VCaP (cell line): ENCODE results near the gene PRX.
"Not testable (repeated sequence)": the region's sequence is repeated elsewhere in the genome, so short reads cannot be mapped to it uniquely, and the experiment has no call there.

Experiments used
- H3K27ac ChIP-seq: fragments of 450-650 bp; 2 replicates; pipeline ENCODE4 v1.5.1; 2017
- TF ChIP-seq, protein P1 (sequence below): fragments of 450-650 bp; conservative IDR thresholded peaks from 2 replicates; pipeline ENCODE4 v1.5.1; 2017; ENCODE audit warnings: mild to moderate bottlenecking, moderate library complexity

PRX gene

DNA sequence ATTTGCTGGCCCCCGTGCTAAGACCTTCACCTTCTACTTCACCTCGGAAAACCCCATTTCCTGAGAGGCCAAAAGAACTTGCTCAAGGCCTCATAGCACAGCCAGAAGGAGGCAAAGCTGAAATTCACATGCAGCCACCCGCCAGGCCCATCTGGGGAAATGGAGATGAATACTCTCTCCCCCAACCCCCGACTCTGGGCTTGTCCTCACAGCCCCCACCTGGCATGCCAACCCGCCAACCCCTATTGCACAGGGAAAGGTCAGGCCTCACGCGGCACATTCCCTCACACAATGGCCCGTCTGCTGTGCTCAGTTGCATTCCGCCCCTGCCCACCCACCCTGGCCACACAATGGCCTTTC lies 3.2 kb downstream of the PRX start:
- TF ChIP-seq, protein P1, sequence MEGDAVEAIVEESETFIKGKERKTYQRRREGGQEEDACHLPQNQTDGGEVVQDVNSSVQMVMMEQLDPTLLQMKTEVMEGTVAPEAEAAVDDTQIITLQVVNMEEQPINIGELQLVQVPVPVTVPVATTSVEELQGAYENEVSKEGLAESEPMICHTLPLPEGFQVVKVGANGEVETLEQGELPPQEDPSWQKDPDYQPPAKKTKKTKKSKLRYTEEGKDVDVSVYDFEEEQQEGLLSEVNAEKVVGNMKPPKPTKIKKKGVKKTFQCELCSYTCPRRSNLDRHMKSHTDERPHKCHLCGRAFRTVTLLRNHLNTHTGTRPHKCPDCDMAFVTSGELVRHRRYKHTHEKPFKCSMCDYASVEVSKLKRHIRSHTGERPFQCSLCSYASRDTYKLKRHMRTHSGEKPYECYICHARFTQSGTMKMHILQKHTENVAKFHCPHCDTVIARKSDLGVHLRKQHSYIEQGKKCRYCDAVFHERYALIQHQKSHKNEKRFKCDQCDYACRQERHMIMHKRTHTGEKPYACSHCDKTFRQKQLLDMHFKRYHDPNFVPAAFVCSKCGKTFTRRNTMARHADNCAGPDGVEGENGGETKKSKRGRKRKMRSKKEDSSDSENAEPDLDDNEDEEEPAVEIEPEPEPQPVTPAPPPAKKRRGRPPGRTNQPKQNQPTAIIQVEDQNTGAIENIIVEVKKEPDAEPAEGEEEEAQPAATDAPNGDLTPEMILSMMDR: no peak
- H3K27ac ChIP-seq: no peak overlapping the region

DNA sequence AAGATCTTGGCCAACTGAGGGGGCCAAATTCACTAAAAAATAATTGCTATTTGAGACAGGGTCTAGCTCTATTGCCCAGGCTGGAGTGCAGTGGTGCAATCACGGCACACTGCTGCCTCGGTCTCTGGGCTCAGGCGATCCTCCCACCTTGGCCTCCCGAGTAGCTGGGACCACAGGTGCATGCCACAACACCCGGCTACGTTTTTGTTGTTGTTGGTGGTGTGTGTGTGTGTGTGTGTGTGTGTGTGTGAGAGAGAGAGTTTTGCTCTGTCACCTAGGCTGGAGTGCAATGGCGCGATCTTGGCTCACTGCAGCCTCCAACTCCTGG lies 4.6 kb downstream of the PRX start:
- not testable (repeated sequence) for H3K27ac ChIP-seq

DNA sequence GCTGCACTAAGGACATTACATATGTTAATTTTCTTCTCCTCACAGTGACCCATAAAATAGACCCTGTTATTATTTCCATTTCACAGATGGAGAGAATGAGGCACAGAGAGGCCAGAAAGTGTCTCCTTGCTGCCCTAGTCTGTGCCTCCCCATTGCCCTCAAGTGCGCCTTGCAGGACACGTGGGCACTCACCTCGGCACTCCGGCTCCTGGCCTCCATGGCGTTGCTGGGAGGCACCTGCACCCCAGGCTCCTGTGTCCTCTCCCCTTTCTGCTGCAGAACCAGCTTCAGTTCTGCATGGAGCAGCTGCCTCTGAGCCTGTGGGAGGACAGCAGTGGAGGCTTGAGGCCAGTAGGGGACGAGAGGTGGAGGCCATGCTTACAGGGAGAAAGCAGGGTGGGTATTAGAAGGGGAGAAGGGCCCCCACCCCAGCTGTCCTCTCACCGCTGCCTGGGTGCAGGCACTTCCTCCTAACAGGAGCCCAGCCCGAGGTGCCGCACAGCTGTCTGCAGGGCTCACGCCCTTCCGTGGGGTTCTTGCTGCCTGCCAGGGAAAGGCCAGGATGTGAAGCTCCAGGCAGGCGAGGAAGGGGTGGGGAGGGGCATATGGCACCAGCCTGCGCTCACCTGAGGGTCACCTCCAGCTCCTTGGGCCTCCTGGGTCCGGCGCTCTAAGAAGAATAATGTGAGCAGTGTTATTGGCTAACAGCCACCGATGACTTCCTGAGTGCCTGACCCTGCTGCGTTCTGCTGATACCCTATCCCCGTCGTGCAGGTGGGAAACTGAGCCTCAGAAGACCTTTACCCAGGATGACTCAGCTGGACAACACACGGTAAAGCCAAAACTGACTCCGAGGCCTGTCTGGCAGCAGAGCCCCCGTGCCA lies 5.2 kb downstream of the PRX start:
- no peak overlapping the region for H3K27ac ChIP-seq
- TF ChIP-seq, protein P1: no peak

DNA sequence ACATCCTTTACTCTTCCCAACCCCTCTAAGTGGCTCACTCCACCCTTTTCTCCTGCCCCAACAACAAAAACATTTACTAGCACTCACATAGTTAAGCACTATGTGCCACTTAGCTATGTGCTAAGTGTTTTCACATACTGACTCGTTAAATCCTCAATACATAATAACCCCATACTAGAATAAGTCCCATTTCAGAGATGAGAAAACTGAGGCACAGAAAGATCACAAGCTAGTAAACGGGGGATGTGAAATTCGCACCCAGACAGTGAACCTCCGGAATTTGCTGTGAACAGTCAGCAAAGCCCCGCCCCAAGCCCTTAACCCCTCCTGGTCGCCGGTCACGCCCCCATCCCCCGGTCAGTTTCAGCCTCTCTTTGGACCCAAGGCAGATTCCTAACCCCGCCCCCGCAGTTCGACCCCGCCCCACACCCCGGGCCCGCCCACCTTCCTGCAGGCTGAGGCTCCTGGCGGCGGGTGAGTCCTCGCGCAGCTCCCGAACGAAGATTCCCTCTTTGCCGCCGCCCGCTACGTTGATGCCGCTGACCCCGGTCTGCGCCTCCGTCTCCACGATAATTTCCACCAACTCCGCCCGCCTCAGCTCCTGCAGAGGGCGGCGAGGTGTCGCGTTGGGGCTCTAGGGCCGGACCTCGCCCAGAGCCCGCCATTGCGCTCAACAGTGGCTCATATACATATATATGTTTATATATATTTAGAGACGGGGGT lies 9.8 kb downstream of the PRX start:
- TF ChIP-seq, protein P1: no peak
- H3K27ac ChIP-seq: peak overlapping the region; percentile 65

DNA sequence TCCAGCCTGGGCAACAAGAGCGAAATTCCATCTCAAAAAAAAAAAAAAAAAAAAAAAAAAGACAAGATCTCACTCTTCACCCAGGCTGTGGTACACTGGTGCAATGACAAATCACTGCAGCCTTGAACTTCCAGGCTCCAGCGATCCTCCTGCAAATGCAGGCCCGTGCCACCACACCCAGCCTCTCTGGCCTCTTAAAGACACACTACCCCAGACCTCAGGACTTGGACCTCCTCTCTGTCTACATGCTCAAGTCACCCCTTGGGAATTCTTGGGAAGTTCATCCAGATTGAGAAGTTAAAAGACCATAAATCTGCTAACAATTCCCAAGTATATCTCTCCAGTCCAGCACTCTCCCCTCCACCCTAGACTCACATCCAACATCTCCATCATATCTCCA lies 12.6 kb downstream of the PRX start:
- no peak overlapping the region for H3K27ac ChIP-seq
- TF ChIP-seq, protein P1: no peak

DNA sequence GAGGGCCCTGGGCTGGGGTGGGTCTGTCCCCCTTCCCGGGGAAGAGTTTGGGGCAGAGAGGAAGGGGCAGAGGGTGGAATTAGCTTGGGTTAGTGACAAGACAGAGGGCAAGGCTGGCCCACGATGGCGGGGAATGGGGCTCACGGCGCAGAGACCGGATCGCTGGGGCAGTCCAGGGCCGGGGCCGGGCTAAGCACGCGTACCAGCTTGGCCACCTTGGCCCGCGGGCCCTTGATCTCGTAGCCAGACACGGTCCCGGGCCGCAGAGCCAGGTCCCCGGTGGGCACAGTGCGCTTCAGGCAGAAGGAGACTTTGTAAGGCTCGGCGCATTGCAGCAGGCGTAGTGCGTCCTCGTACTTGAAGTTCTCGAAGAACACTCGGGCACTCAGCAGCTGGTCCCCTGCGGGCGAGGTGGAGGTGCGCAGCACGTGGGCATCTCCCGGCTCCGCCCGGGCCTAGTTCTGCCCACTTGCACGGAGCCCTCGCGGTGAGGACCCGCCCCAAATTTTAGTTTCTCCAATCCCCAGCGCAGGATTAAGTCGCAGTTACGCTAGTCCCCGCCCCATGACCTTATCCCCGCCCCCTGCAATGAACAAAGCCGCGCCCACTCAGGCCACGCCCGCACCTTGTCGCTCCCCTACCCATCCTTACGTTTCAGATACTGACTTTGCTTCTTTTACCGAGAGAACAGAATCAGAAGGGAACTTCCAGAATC lies 14.6 kb downstream of the PRX start:
- TF ChIP-seq, protein P1: no peak
- H3K27ac ChIP-seq: no peak overlapping the region

DNA sequence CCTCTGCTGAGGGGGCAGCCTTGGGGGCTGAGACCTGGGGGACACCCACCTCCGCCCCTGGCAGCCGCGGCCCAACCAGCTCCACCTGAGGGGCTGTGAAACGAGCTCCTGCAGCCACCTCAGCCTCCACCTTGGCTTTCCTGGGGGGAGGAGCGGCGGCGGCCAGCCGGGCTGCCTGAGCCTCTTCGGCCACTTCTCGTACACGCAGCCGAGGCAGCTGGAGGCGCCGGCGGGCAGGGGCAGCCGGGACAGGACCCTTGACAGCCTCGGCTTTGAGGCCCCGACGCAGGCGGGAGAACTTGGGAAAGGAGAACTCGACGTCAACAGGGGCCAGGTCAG lies 15.6 kb downstream of the PRX start:
- TF ChIP-seq, protein P1: no peak

More for the DNA sequence above, 15.6 kb downstream of the PRX start:
- no peak overlapping the region for H3K27ac ChIP-seq
